ACHN (cell line): ENCODE data around the gene TAS2R4.
"Not testable (repeated sequence)": the region's sequence is repeated elsewhere in the genome, so short reads cannot be mapped to it uniquely, and the experiment has no call there.

Experiments
- DNase-seq: peaks from one replicate; pipeline ENCODE4 v3.0.0-alpha.2; 2015
- in situ Hi-C: cut with HindIII; loops from 2 replicates; pipeline ENCODE4 v1.10.0; 2017; ENCODE audit warnings: low sequenced_read_pairs, low pct_ligation_motif_present, low pct_unique_long_range_greater_than_20kb

TAS2R4 gene

GRCh38 chr7:141792526-141792925 is 16.1 kb downstream of the TAS2R4 start:
- in situ Hi-C loops, result no loop called here
- DNase-seq, result no peak

GRCh38 chr7:141820067-141820466 is 43.6 kb downstream of the TAS2R4 start:
- DNase-seq, result no peak
- in situ Hi-C loops, result no loop called here

GRCh38 chr7:141822432-141822831 is 46.0 kb downstream of the TAS2R4 start:
- in situ Hi-C loops, DNase-seq: not testable (repeated sequence)
